ENCODE data around the gene S100A8.

Gene S100A8

GRCh38 chr1:153345187-153346076 lies 45.4 kb downstream of the S100A8 start:
- no peak for DNase-seq

GRCh38 chr1:153344718-153345025 lies 46.2 kb downstream of the S100A8 start:
- DNase-seq: no peak

DNA sequence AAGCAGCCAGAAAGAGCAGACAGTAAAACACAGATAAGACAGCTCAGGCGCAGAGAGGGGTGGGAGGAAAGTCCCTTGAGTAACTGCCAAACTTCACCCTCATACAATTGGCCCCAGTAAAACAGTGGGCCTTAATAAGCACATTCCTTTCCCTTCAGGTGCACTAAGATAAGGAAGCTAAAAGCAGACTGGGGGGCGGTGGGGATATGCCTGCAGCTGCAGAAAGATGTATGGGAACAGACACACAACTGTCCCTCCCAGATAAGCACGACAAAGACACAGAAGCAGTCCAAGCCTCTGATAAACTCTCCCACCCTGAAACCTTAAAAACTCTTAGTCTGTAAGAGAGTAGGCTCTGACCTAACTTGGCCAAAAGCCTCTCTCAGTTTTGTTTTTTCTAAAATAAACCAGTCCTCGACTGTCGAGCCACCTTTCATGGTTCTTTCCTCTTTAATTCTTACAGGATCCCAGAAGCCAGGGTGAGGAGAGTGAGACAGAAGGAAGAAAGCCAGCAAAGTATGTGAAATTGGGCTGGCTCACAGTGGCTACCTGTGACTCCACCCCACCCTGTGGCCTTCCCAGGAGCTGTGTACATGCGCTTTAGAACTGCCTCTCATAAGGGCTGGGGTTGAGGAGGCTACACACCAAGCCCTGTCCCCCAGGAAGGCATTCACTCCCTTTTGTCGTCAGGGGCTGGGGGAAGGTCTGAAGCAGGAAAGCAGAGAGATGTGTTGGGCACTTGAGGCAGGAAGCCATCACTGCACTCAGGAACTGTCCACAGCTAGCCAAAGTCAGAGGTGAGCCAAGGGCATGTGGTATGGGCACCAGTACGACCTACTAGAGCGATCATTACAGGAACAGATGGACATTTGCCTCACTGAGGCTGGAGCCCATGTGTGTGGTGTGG lies 46.8 kb downstream of the S100A8 start:
- no peak for DNase-seq

GRCh38 chr1:153343040-153343681 lies 47.7 kb downstream of the S100A8 start:
- DNase-seq: no peak

GRCh38 chr1:153342178-153342577 lies 48.7 kb downstream of the S100A8 start:
- no peak for DNase-seq

GRCh38 chr1:153341431-153341934 lies 49.4 kb downstream of the S100A8 start:
- peak in 1 of 2 experiments; percentile 58 for DNase-seq

DNA sequence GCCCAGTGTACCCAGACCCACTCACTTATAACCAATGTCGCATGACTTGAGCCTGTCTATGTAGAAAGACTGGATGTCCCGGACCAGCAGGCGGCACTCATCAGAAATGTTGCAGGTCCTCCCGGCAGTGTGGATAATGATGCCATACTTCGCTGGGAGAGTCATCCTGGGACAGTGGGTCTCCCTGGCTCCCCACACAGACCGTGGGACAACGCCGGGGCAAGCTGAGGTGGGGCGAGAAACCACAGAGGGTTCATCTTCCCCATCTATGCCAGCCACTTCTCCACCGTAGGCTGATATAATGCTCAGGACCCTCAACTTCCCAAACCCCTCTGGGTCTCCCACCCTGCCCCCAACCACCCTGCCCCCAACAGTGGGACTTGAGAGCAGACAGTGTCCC lies 50.5 kb downstream of the S100A8 start:
- no peak for DNase-seq
